ENCODE results near the gene ADGRG7.
"Not testable (repeated sequence)": the region's sequence is repeated elsewhere in the genome, so short reads cannot be mapped to it uniquely, and the experiment has no call there.

Gene ADGRG7

GRCh38 chr3:100650651-100651619 lies 41.5 kb downstream of the ADGRG7 start:
- no peak overlapping the region for H3K9ac ChIP-seq (ENCODE audit: low read depth, low read length)
- H3K4me1 ChIP-seq (ENCODE audit: insufficient read depth, low read length): no peaks in the 10 kb centered on the region
- H3K27me3 ChIP-seq (ENCODE audit: insufficient read depth, low read length): no peaks in the 10 kb centered on the region
- no peaks in the 10 kb centered on the region for H3K36me3 ChIP-seq (ENCODE audit: insufficient read depth, low read depth, low read length)
- H3K9me3 ChIP-seq (ENCODE audit: insufficient read depth, low read depth, low read length): no peaks in the 10 kb centered on the region
- no peak overlapping the region for H3K27ac ChIP-seq (ENCODE audit: low read length)
- no peak overlapping the region for H3K4me3 ChIP-seq (ENCODE audit: low read length)

- H3K36me3 ChIP-seq (ENCODE audit: insufficient read depth, low read depth, low read length): no peaks in the 10 kb centered on the region
- no peaks in the 10 kb centered on the region for H3K27me3 ChIP-seq (ENCODE audit: insufficient read depth, low read length)
- H3K9ac ChIP-seq (ENCODE audit: low read depth, low read length): no peak overlapping the region
Observed at GRCh38 chr3:100653604-100654294, 44.3 kb downstream of the ADGRG7 start.

GRCh38 chr3:100656945-100657344 lies 47.5 kb downstream of the ADGRG7 start:
- Histone ChIP-seq H3K27ac (ENCODE audit: low read length) (no peak overlapping the region), H3K4me3 (ENCODE audit: low read length) (no peak overlapping the region), H3K4me1 (ENCODE audit: insufficient read depth, low read length) (no peaks in the 10 kb centered on the region), H3K36me3 (ENCODE audit: insufficient read depth, low read depth, low read length) (no peaks in the 10 kb centered on the region), H3K9me3 (ENCODE audit: insufficient read depth, low read depth, low read length) (no peaks in the 10 kb centered on the region), H3K27me3 (ENCODE audit: insufficient read depth, low read length) (no peaks in the 10 kb centered on the region), H3K9ac (ENCODE audit: low read depth, low read length) (no peak overlapping the region)

More at GRCh38 chr3:100653604-100654294, 44.3 kb downstream of the ADGRG7 start:
- Histone ChIP-seq H3K4me1 (ENCODE audit: insufficient read depth, low read length) (no peaks in the 10 kb centered on the region), H3K27ac (ENCODE audit: low read length) (no peak overlapping the region), H3K4me3 (ENCODE audit: low read length) (no peak overlapping the region), H3K9me3 (ENCODE audit: insufficient read depth, low read depth, low read length) (no peaks in the 10 kb centered on the region)

- H3K4me1 ChIP-seq (ENCODE audit: insufficient read depth, low read length); H3K27ac ChIP-seq (ENCODE audit: low read length); H3K9me3 ChIP-seq (ENCODE audit: insufficient read depth, low read depth, low read length); H3K9ac ChIP-seq (ENCODE audit: low read depth, low read length); H3K27me3 ChIP-seq (ENCODE audit: insufficient read depth, low read length); H3K4me3 ChIP-seq (ENCODE audit: low read length); H3K36me3 ChIP-seq (ENCODE audit: insufficient read depth, low read depth, low read length): not testable (repeated sequence)
Observed at GRCh38 chr3:100661294-100661693, 51.9 kb downstream of the ADGRG7 start.

GRCh38 chr3:100662113-100662823 lies 52.9 kb downstream of the ADGRG7 start:
- no peak overlapping the region for H3K27ac ChIP-seq (ENCODE audit: low read length)
- no peak overlapping the region for H3K4me3 ChIP-seq (ENCODE audit: low read length)
- H3K36me3 ChIP-seq (ENCODE audit: insufficient read depth, low read depth, low read length): no peaks in the 10 kb centered on the region
- H3K9ac ChIP-seq (ENCODE audit: low read depth, low read length): no peak overlapping the region
- no peaks in the 10 kb centered on the region for H3K27me3 ChIP-seq (ENCODE audit: insufficient read depth, low read length)
- H3K9me3 ChIP-seq (ENCODE audit: insufficient read depth, low read depth, low read length): no peaks in the 10 kb centered on the region
- H3K4me1 ChIP-seq (ENCODE audit: insufficient read depth, low read length): peaks cover 2% of the 10 kb centered on the region; the same call in 1 of the 2 replicates

- Histone ChIP-seq H3K36me3 (ENCODE audit: insufficient read depth, low read depth, low read length) (no peaks in the 10 kb centered on the region), H3K4me1 (ENCODE audit: insufficient read depth, low read length) (peaks cover 2% of the 10 kb centered on the region; the same call in 1 of the 2 replicates), H3K27me3 (ENCODE audit: insufficient read depth, low read length) (no peaks in the 10 kb centered on the region), H3K27ac (ENCODE audit: low read length) (no peak overlapping the region), H3K9ac (ENCODE audit: low read depth, low read length) (no peak overlapping the region), H3K9me3 (ENCODE audit: insufficient read depth, low read depth, low read length) (no peaks in the 10 kb centered on the region; the same call in 1 of the 2 replicates), H3K4me3 (ENCODE audit: low read length) (no peak overlapping the region)
Observed at GRCh38 chr3:100665230-100665629, 55.8 kb downstream of the ADGRG7 start.

- not testable (repeated sequence) for H3K27me3 ChIP-seq (ENCODE audit: insufficient read depth, low read length); H3K4me3 ChIP-seq (ENCODE audit: low read length); H3K27ac ChIP-seq (ENCODE audit: low read length); H3K36me3 ChIP-seq (ENCODE audit: insufficient read depth, low read depth, low read length); H3K4me1 ChIP-seq (ENCODE audit: insufficient read depth, low read length); H3K9me3 ChIP-seq (ENCODE audit: insufficient read depth, low read depth, low read length); H3K9ac ChIP-seq (ENCODE audit: low read depth, low read length)
Observed at GRCh38 chr3:100666699-100667098, 57.3 kb downstream of the ADGRG7 start.

- not testable (repeated sequence) for H3K36me3 ChIP-seq (ENCODE audit: insufficient read depth, low read depth, low read length)
Observed at GRCh38 chr3:100667316-100667715, 57.9 kb downstream of the ADGRG7 start.

GRCh38 chr3:100670995-100671394 lies 61.6 kb downstream of the ADGRG7 start:
- not testable (repeated sequence) for H3K36me3 ChIP-seq (ENCODE audit: insufficient read depth, low read depth, low read length); H3K9ac ChIP-seq (ENCODE audit: low read depth, low read length); H3K4me3 ChIP-seq (ENCODE audit: low read length); H3K27me3 ChIP-seq (ENCODE audit: insufficient read depth, low read length); H3K9me3 ChIP-seq (ENCODE audit: insufficient read depth, low read depth, low read length); H3K27ac ChIP-seq (ENCODE audit: low read length); H3K4me1 ChIP-seq (ENCODE audit: insufficient read depth, low read length)

More at GRCh38 chr3:100667316-100667715, 57.9 kb downstream of the ADGRG7 start:
- not testable (repeated sequence) for H3K27ac ChIP-seq (ENCODE audit: low read length); H3K27me3 ChIP-seq (ENCODE audit: insufficient read depth, low read length); H3K9ac ChIP-seq (ENCODE audit: low read depth, low read length); H3K4me1 ChIP-seq (ENCODE audit: insufficient read depth, low read length); H3K4me3 ChIP-seq (ENCODE audit: low read length); H3K9me3 ChIP-seq (ENCODE audit: insufficient read depth, low read depth, low read length)

GRCh38 chr3:100681496-100681895 lies 72.1 kb downstream of the ADGRG7 start:
- Histone ChIP-seq H3K9me3 (ENCODE audit: insufficient read depth, low read depth, low read length) (no peaks in the 10 kb centered on the region), H3K27me3 (ENCODE audit: insufficient read depth, low read length) (no peaks in the 10 kb centered on the region), H3K4me3 (ENCODE audit: low read length) (no peak overlapping the region), H3K36me3 (ENCODE audit: insufficient read depth, low read depth, low read length) (no peaks in the 10 kb centered on the region), H3K27ac (ENCODE audit: low read length) (no peak overlapping the region), H3K9ac (ENCODE audit: low read depth, low read length) (no peak overlapping the region), H3K4me1 (ENCODE audit: insufficient read depth, low read length) (no peaks in the 10 kb centered on the region)

- H3K36me3 ChIP-seq (ENCODE audit: insufficient read depth, low read depth, low read length): no peaks in the 10 kb centered on the region
- no peaks in the 10 kb centered on the region for H3K27me3 ChIP-seq (ENCODE audit: insufficient read depth, low read length)
- H3K9ac ChIP-seq (ENCODE audit: low read depth, low read length): no peak overlapping the region
- H3K27ac ChIP-seq (ENCODE audit: low read length): no peak overlapping the region
- no peak overlapping the region for H3K4me3 ChIP-seq (ENCODE audit: low read length)
- no peaks in the 10 kb centered on the region for H3K9me3 ChIP-seq (ENCODE audit: insufficient read depth, low read depth, low read length)
- H3K4me1 ChIP-seq (ENCODE audit: insufficient read depth, low read length): no peaks in the 10 kb centered on the region
Observed at GRCh38 chr3:100682056-100682853, 72.9 kb downstream of the ADGRG7 start.

Data from iPS-20b (cell line).